Activated CD4-positive, alpha-beta T cell treated with anti-CD3 and anti-CD28 coated beads, Interleukin-2, amount 50 U/mL, for 48 hours (primary cell): ENCODE data around the gene MED15.

Source experiments
- DNase-seq, 2 experiments: peaks; one replicate each; pipeline ENCODE4 v3.0.0-alpha.2; 2020

MED15 gene

GRCh38 chr22:20511578-20512229, 4.3 kb downstream of the MED15 start:
- no peak for DNase-seq

- no peak for DNase-seq
Observed at GRCh38 chr22:20514658-20515406, 7.4 kb downstream of the MED15 start.

GRCh38 chr22:20516399-20516798, 9.0 kb downstream of the MED15 start:
- no peak for DNase-seq

GRCh38 chr22:20517422-20517821, 10.0 kb downstream of the MED15 start:
- no peak for DNase-seq

- DNase-seq, result no peak
Observed at GRCh38 chr22:20517841-20518592, 10.6 kb downstream of the MED15 start.

- DNase-seq, result no peak
Observed at GRCh38 chr22:20519558-20519957, 12.1 kb downstream of the MED15 start.

- DNase-seq, result no peak
Observed at GRCh38 chr22:20520093-20520511, 12.7 kb downstream of the MED15 start.

GRCh38 chr22:20522134-20523004, 15.0 kb downstream of the MED15 start:
- DNase-seq, result no peak

GRCh38 chr22:20523086-20523983, 15.9 kb downstream of the MED15 start:
- DNase-seq, result peak in 1 of 2 experiments; percentile 35

- DNase-seq, result peak in 1 of 2 experiments; percentile 24
Observed at GRCh38 chr22:20524004-20524481, 16.6 kb downstream of the MED15 start.

GRCh38 chr22:20525048-20525447, 17.6 kb downstream of the MED15 start:
- DNase-seq, result no peak

GRCh38 chr22:20526305-20526627, 18.9 kb downstream of the MED15 start:
- no peak for DNase-seq

GRCh38 chr22:20526628-20527355, 19.4 kb downstream of the MED15 start:
- no peak for DNase-seq

GRCh38 chr22:20528405-20528978, 21.1 kb downstream of the MED15 start:
- DNase-seq, result no peak

- no peak for DNase-seq
Observed at GRCh38 chr22:20530368-20531153, 23.2 kb downstream of the MED15 start.

- DNase-seq, result no peak
Observed at GRCh38 chr22:20531154-20531403, 23.7 kb downstream of the MED15 start.

- no peak for DNase-seq
Observed at GRCh38 chr22:20531404-20532201, 24.2 kb downstream of the MED15 start.

- DNase-seq, result no peak
Observed at GRCh38 chr22:20532256-20532993, 25.0 kb downstream of the MED15 start.
